Measurements from ENCODE around the gene ERBB2.
A peak's percentile ranks its signal among the peaks of the same experiment; 100 is the strongest.

ERBB2 gene

GRCh38 chr17:39665642-39666224 lies 34.1 kb upstream of the ERBB2 start:
- DNase-seq (ENCODE audit: low spot score): no peak

DNA sequence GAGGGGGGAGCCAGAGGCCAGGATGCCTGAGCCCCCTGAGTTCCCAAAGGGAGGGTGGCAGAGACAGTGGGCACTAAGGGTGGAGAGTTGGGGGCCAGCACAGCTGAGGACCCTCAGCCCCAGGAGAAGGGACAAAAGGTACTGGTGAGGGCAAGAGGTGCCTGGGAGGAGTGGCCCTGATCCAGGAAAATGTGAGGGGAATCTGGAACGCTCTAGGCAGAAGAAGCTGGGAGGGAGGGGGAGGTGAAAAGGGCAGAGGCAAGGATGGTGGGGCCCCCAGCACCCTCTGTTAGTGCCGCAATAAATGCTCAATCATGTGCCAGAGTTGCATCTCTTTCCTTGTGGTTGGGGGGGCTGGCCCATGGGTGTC lies 33.6 kb upstream of the ERBB2 start:
- no peak for DNase-seq (ENCODE audit: low spot score)

- DNase-seq (ENCODE audit: low spot score): peak; percentile 49
These were observed 33.1 kb upstream of the ERBB2 start for GRCh38 chr17:39666601-39667261.

DNA sequence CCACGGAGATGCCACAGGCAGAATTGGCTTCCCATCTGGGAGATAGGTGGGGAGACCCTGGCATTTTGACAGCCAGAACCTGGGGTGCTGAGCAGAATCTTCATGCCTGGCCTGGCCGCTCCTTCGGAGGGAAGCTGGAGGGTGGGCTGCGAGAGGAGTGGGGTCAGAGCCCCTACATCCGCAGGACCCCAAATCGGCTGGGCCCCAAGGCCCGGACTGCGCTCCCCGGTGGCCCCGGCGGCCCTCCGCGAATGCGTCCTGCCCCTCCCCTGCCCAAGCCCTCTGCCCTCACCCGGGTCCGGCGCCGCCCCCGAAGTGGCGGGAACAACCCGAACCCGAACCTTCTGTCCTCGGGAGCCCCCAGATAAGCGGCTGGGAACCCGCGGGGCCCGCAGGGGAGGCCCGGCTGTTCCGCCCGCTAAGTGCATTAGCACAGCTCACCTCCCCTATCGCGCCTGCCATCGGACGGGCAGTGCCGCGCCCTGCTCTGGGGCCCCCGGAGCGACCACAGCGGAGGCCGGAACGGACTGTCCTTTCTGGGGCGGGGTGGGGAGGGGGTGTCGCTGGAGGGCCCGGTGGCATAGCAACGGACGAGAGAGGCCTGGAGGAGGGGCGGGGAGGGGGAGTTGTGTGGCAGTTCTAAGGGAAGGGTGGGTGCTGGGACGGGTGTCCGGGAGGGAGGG lies 32.5 kb upstream of the ERBB2 start:
- no peak for DNase-seq (ENCODE audit: low spot score)

DNA sequence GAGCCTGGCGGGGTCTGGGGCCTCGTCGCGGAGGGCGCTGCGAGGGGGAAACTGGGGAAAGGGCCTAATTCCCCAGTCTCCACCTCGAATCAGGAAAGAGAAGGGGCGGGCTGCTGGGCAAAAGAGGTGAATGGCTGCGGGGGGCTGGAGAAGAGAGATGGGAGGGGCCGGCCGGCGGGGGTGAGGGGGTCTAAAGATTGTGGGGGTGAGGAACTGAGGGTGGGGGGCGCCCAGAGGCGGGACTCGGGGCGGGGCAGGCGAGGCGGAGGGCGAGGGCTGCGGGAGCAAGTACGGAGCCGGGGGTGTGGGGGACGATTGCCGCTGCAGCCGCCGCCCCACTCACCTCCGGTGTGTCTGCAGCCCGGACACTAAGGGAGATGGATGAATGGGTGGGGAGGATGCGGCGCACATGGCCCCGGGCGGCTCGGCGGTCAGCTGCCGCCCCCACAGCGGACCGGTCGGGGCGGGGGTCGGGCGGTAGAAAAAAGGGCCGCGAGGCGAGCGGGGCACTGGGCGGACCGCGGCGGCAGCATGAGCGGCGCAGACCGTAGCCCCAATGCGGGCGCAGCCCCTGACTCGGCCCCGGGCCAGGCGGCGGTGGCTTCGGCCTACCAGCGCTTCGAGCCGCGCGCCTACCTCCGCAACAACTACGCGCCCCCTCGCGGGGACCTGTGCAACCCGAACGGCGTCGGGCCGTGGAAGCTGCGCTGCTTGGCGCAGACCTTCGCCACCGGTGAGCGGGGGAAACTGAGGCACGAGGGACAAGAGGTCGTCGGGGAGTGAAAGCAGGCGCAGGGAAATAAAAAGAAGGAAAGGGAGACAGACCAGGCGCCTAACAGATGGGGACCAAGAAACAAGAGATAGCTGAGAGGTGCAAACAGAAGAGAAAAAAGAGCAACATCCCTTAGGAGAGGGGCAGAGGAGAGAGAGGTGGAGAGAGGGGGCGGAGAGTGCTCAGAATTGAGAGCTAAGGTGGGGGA lies 31.6 kb upstream of the ERBB2 start, which contains the start of gene PNMT:
PNMT (plus strand) TSS at position 509 of the 980 bp plus-strand sequence; CDS start at position 532, 23 bp downstream.
- no peak for DNase-seq (ENCODE audit: low spot score)

DNA sequence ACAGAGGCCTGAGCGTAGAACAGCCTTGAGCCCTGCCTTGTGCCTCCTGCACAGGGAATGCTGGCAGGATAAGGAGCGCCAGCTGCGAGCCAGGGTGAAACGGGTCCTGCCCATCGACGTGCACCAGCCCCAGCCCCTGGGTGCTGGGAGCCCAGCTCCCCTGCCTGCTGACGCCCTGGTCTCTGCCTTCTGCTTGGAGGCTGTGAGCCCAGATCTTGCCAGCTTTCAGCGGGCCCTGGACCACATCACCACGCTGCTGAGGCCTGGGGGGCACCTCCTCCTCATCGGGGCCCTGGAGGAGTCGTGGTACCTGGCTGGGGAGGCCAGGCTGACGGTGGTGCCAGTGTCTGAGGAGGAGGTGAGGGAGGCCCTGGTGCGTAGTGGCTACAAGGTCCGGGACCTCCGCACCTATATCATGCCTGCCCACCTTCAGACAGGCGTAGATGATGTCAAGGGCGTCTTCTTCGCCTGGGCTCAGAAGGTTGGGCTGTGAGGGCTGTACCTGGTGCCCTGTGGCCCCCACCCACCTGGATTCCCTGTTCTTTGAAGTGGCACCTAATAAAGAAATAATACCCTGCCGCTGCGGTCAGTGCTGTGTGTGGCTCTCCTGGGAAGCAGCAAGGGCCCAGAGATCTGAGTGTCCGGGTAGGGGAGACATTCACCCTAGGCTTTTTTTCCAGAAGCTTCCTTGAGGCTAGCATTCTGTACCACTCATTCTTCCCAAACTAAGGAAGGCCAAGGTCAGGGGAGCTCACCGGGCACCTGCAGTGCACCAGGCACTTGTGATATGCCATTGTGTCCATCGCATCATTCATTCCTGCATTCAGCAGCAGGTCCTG lies 29.7 kb upstream of the ERBB2 start:
- DNase-seq (ENCODE audit: low spot score): no peak

GRCh38 chr17:39670746-39671145 lies 29.1 kb upstream of the ERBB2 start:
- DNase-seq (ENCODE audit: low spot score): no peak

DNA sequence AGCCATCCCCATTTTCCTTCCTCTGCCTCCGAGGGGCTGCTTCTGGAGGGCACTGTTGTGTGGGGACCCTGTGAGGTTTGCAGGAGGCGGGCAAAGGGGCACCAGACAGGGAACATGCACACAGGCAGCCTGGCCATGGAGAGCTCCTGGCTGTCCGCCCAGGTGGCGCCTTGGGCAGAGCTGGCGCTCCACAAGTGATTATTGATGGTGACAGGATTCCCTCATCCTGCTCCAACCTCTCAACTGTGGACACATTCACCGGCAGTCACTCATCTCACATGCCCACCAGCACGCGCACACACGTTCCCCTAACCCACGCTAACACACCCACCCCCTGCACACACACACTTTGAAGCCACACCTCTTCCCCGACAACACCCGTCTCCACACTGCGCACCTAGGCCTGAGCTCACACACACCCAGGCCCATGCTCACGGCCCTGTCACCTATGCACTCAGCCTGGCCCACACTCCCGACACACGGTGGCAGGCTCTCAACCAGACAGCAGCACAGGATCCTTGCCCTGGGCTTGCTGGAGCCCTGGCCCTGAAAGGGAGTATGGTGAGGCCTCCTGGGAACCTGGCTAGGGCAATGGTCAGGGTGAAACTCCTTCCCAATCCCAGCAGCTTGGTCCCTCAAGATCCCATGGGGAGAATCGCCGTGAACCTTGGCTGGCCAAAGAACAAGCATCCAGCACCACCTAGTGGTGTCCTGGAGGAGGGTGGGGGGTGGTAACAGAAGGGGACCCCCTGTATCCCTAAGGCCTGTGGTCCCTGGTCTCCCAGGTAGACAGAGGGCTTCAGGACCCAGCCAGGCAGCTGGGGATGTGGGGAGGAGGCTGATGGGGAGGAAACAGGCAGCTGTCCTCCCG lies 28.0 kb upstream of the ERBB2 start:
- peak; percentile 29 for DNase-seq (ENCODE audit: low spot score)

DNA sequence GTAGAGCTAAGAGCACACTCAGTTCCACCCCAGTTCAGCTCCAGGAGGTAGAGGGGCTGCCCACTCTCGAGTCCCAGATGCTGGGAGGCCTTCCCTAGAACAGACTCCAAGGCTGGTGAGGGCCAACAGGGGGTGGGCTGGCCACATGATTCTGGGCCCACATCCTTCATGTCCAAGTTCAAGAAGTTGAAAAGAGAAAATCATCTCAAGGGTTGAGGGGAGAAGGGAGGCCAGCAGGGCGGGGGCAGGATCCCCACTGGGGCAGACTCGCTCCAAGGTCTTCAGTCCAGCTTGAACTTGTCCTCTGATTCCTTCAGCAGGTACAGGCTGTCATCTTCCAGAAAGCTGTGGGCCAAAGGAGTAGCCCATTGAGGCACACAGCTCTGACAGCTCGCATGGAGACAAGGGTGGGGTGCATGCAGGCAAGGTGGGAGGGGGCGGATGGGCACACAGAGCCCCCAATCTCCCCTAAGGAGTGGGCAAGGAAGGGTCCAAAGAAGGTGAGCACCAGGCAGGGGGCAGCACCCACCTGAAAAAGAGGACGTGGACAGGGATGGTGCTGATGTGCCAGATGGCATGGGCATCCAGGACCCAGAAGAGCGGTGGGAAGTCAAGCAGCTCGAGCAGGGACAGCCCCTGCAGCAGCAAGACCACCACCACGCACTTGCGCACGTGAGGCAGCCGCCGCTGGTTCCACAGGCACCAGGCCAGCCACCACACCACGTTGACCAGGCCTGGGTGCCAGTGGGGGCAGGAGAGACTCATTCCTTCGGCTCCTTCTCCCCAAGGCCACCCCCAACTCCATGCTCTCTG lies 27.1 kb upstream of the ERBB2 start:
- no peak for DNase-seq (ENCODE audit: low spot score)

- no peak for DNase-seq (ENCODE audit: low spot score)
These were observed 26.4 kb upstream of the ERBB2 start for GRCh38 chr17:39673335-39674081.

DNA sequence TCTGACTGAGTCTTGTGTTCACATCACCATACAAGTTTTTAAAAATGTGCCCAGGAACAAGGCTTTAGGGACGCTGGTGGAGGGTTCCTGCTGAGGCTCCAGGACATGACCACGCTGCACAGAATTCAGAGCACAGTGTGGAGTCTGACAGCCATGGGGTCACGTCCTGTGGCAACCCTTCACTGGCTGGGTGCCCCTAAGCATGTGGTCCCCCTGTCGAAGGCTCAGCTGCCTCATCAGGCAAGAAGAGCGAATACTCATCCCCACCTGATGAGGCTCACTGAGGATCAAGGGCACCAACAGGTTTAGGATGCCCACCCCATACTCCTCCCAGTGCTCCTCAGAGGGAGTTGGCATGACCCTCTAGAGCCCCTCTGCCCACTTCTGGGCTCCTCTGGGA lies 25.7 kb upstream of the ERBB2 start:
- DNase-seq (ENCODE audit: low spot score): no peak

DNA sequence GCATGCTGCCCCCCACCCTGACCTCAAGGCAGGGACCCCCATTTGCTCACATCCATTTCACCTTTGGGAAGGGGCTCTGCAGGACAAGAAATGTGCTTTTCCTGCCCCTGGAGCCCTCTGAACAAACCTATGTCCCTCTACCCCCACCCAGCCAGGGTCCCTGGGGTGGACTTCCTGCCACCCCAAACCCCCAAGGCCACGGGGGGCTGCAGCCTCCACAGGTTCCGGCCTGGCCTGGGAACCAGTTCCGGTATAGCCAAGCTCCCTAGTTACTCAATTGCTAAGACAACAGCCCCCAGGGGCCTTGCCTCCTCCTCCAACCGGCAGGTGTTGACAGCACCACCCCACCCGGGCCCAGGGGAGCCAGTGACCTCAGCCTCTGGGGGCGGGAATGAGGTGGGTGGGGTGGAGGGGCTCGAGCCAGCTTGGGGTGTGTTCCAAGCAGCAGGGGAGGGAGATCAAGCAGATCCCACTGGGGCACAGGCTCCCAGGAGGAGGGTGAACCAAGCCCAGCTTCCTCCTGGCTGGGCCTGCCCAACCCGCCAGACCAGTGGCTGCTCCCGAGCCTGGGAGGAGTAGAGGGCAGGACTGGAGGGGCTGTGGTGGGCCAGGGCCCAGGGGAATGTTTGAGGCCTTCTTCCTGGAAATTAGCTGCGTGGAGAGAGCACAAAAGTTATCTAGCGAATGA lies 25.0 kb upstream of the ERBB2 start:
- DNase-seq (ENCODE audit: low spot score): no peak

- DNase-seq (ENCODE audit: low spot score): no peak
These were observed 24.3 kb upstream of the ERBB2 start for GRCh38 chr17:39675390-39676082.

GRCh38 chr17:39676198-39676819 lies 23.6 kb upstream of the ERBB2 start:
- peak; percentile 23 for DNase-seq (ENCODE audit: low spot score)

GRCh38 chr17:39677072-39677471 lies 22.8 kb upstream of the ERBB2 start:
- no peak for DNase-seq (ENCODE audit: low spot score)

GRCh38 chr17:39677542-39678339 lies 22.1 kb upstream of the ERBB2 start:
- no peak for DNase-seq (ENCODE audit: low spot score)
